Smooth muscle cell of the brain vasculature (primary cell): ENCODE data around the gene ATP6V1E1.
"Not testable (repeated sequence)": the region's sequence is repeated elsewhere in the genome, so short reads cannot be mapped to it uniquely, and the experiment has no call there.

Source experiments
- DNase-seq: peaks from one replicate; pipeline ENCODE4 v3.0.0-alpha.2; 2012; ENCODE audit warnings: low read depth, low spot score

The ATP6V1E1 gene

DNA sequence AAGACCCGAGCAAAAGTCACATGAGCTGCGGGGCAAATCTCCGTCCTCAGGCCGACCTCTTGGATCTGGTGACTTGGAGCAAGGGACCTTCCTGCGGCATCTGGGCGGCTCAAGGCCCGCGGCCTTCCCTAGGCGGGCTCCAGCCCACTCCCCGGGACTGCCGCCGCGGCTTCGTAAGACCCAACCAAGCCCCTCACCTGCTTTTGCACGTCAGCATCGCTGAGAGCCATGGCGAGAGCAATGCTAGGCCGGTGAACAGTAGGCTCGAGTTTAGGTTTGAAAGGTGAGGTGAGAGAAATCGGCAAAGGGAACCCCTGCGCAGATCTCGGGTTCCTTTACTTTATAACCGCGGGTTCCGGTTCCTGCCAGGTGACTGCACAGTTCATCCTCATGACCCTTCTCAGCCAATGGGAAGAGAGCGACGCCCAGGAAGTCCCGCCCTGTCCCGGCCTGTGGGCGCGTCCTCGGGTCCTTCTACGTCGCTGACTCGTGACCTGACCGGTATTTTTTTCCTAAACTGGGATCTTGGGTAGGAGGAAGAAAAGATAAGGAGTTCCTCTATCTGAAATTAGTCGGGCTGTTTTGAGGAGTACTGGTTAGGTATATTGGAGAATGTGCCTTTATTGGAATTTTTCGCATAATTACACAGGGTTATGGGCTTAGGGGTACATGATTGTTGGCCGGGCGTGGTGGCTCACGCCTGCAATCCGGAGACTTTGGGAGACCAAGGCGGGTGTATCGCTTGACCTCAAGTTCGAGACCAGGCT, at the start of gene ATP6V1E1:
Gene ATP6V1E1 (minus strand): TSS at position 344 of the 767 bp plus-strand sequence. CDS start 114 bp downstream, at position 230.
- peak; percentile 94 for DNase-seq

DNA sequence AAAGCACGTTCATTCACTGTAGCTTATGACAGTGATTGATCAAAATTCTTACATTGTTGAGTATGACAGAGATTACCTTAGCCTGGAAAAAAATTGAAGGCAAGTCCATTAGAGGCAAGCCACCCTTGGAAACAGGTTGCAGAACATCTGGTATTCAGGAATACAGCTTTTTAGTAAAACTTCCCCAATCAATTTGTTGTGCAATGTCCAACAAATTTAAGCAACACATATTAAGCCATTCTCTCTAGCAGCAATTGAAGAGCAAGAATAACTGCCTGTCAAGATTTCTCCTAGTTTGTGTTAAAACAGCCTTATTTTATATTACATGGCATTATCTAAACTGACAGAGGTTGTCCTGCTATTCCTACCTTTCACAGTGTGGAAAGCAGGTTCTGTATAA, 47.0 kb upstream of the ATP6V1E1 start:
- DNase-seq = no peak

DNA sequence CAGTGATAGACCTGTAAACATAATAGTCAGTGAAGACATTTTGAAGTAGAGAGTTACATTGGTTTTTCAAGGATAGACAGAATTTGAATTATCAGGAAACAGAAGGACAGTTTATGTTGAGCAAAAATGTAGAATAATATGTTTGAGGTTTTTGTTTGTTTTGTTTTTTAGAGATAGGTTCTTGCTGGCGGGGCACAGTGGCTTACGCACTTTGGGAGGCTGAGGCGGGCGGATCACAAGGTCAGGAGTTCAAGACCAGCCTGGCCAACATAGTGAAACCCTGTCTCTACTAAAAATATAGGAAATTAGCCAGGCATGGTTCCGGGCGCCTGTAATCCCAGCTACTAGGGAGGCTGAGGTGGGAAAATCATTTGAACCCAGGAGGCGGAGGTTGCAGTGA, 45.6 kb upstream of the ATP6V1E1 start:
- no peak for DNase-seq

DNA sequence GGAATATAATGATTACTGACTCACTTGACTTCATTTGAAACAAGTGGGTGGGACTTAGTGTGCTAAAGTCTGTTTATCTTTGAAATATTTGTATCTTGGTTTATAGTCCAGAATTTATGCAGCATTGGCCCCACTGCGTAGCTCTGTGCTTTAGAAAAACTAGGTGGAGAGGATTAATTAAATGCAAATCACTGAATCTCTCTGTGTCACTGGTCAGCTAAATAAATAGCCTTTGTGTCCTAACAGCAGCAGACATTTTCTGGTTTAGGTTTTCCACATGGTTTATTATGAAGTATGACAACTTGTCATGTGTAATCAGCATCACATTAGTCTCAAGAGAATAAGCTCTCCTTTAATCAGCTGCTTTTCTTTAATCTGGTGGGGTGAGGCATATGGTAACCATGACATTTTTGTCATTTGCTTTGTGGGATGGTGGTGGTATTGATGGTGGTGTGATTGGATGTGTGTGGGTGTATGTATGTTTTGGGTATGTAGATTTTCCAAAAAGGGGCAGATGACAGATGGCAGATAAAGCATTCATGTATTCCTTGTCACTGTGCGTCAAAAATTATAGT, 44.0 kb upstream of the ATP6V1E1 start:
- DNase-seq = no peak

DNA sequence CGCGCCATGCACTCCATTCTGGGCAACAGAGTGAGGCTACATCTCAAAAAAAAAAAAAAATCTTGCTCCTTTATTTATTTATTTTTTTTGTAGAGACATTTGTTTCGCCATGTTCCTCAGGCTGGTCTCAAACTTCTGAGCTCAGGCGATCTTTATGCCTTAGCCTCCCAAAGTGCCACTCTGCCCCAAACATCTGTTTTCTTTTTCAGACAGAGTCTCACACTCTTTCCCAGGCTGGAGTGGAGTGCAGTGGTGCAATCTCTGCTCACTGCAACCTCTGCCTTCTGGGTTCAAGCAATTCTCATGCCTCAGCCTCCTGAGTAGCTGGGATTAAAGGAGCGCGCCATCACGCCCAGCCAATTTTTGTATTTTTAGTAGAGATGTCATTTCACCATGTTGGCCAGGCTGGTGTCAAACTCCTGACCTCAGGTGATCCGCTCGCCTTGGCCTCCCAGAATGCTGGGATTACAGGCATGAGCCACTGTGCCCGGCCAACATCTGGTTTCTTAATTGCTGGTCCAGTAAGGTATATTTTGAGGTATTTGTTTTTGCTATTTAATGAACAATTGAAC, 43.1 kb upstream of the ATP6V1E1 start:
- not testable (repeated sequence) for DNase-seq

DNA sequence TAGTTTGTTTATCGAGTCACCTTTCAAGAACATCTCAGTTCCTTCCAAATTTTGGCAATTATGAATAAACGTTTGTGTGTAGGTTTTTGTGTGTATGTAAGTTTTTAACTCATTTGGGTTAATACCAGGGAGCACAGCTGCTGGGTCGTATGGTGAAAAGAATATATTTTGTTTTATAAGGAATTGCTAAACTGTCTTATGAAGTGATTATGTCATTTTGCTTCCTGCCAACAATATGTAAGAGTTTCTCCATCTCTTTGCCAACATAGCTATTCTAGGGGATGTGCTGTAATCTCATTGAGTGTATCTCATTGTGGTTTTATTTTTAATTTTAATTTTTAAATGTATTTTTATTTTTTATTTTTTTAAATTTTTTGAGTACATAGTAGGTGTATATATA, 37.3 kb upstream of the ATP6V1E1 start:
- no peak for DNase-seq

DNA sequence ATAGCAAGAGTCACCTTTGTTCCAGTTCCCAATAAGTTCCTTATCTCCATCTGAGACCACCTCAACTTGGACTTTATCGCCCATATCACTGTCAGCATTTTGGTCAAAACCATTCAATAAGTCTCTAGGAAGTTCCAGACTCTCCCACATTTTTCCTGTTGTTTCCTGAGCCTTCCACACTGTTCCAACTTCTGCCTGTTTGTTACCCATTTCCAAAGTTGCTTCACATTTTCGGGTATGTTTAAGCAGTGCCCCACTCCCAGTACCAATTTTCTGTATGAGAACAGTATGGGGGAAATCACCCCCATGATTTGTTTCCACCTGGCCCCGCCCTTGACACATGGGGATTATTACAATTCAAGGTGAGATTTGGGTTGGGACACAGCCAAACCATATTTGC, 36.7 kb upstream of the ATP6V1E1 start:
- DNase-seq = no peak

DNA sequence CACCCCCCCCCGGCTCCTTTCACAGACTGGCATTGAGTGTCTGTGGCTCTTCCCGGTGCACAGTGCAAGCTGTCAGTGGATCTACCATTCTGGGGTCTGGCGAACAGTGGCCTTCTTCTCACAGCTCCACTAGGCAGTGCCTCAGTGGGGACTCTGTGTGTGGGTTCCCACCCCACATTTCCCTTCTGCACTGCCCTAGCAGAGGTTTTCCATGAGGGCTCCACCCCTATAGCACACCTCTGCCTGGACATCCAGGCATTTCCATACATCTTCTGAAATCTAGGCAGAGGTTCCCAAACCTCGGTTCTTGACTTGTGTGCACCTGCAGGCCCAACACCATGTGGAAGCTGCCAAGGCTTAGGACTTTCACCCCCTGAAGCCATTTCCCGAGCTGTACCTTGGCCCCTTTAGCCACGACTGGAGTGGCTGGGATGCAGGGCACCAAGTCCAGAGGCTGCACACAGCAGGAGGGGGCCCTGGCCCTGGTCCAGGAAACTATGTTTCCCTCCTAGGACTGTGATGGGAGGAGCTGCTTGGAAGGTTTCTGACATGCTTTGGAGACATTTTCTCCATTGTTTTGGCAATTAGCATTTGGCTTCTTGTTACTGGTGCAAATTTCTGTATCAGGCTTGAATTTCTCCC, 36.0 kb upstream of the ATP6V1E1 start:
- DNase-seq = no peak

DNA sequence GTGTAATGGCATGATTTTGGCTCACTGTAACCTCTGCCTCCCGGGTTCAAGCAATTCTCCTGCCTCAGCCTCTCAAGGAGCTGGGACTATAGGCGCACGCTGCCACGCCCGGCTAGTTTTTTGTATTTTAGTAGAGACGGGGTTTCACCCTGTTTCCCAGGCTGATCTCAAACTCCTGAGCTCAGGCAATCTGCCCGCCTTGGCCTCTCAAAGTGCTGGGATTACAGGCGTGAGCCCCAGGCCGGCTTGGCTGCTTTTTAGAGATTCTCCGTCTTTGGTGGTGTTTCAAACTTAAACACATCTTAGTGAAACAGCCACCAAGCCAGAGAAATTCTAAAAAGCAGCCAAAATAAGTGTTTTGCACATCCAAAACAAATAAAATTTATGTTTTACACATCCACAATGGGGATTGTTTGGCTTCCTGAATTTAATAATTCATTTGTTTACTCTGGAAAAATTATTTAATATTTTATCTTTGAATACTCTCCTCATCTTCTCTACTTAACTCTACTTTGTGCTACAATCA, 28.4 kb upstream of the ATP6V1E1 start:
- no peak for DNase-seq

DNA sequence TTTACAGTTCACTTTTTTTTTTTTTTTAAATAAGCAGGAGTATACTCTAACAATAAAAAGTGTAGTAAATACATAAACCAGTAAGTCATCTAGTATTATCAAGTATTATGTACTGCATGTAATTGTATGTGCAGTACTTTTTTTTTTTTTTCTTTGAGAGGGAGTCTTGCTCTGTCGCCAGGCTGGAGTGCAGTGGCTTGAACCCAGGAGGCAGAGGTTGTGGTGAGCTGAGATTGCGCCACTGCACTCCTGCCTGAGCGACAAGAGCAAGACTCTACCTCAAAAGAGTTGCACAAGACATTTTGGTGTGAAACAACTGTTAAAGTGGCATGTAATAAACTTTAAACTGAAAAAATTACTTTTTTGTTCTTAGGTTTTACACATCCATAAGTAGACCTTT, 26.7 kb upstream of the ATP6V1E1 start:
- no peak for DNase-seq

DNA sequence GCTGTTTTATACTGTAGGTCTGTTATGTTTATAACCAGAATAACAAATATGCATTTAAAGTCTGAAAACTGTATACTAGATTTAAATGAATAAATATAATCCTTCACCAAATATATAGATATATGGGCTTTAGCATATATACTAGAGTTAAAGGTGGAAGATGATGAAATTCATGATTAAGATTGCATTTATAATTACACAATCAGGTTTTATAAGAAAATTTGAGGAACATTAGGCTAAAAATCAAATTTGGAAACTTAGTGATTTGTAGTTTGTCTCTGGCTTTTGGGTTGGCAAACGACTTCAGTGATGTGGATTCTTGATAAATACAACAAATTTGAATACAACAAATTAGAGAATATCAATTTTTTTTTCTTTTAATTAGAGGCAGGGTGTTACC, 20.0 kb upstream of the ATP6V1E1 start:
- no peak for DNase-seq

DNA sequence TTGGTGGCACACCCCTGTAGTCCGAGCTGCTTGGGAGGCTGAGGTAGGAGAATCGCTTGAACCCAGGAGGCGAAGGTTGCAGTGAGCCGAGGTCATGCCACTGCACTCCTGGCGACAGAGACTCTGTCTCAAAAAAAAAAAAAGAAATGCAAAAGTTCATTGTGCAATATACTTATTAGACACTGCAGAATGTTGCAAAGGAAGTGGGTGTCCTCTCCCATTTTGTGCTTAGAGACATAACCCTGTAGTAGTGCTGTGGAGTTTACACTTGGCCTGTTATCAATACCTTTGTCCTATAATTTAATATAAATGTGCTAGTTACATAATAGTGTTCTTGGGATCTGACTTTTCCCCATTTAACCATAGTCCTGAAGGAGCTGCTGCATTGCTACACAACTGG, 19.4 kb upstream of the ATP6V1E1 start:
- DNase-seq = no peak

DNA sequence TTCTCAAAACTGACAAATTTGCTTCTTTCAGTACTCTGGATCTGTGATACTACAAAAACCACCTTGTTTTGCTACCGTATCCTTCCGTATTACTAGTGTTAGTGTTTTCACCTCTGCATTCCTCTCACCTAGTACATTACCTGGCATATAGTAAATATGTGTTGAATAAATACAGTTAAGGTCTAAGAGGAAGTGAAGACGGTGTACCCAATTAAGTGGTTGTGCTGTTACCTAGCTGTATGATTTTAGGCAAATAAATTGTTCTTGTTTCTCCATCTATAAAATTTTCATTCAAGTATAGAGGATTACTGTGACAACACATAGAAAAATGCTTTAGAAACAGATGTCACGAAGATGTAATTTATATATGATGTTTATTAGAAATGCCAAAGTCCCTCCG, 18.9 kb upstream of the ATP6V1E1 start:
- no peak for DNase-seq

DNA sequence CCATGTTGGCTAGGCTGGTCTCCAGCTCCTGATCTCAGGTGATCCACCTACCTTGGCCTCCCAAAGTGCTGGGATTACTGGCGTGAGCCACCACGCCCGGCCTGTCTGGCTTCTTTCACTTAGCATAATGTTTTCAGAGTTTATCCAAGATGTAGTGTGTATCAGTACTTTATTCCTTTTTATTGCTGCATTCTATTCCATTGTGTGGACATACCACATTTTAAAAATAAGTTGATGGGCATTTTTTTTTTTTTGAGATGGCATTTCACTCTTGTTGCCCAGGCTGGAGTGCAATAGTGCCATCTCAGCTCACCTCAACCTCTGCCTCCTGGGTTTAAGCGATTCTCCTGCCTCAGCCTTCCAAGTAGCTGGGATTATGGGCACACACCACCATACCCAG, 13.8 kb upstream of the ATP6V1E1 start:
- not testable (repeated sequence) for DNase-seq

DNA sequence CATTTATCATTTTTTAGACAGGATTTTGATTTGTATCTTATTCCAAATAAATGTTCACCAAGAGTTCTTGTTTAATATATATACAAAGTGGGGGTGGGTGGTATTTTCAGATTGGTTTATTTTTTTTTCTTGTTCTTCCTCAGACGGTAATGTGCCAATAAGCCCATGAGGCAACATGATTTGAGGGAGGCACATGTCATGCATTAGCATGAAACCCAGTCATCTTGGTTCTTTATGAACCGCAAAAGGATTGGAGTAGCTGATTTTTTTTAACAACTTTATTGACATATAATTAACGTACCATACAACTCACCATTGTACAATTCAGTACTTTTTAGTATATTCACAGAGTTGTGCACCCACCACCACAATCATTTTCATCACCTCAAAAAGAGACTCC, 12.7 kb upstream of the ATP6V1E1 start:
- DNase-seq = no peak

DNA sequence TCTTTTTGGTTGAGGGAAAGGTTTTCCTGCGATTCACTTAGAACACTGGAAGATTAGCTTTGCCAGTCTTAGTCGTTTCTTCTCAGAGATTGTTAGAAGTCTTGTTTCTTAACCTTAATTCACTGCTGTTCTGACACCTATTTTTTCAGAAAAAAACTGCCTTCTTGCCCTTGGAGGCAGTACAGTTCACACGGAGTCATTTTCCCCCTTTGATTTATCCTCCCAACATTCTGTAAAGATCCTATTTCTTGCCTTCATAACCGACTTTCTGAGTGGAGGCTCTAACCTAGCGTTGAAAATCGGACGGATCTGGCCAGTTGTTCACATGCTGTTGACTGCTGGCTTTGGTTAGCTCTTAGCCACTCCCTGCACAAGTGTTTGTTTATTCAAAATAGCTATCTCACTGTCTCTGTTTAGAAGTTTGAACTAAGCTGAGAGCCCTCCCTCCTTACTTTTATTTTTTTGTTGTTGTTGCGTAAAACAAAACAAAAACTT, 10.7 kb upstream of the ATP6V1E1 start:
- peak; percentile 24 for DNase-seq

DNA sequence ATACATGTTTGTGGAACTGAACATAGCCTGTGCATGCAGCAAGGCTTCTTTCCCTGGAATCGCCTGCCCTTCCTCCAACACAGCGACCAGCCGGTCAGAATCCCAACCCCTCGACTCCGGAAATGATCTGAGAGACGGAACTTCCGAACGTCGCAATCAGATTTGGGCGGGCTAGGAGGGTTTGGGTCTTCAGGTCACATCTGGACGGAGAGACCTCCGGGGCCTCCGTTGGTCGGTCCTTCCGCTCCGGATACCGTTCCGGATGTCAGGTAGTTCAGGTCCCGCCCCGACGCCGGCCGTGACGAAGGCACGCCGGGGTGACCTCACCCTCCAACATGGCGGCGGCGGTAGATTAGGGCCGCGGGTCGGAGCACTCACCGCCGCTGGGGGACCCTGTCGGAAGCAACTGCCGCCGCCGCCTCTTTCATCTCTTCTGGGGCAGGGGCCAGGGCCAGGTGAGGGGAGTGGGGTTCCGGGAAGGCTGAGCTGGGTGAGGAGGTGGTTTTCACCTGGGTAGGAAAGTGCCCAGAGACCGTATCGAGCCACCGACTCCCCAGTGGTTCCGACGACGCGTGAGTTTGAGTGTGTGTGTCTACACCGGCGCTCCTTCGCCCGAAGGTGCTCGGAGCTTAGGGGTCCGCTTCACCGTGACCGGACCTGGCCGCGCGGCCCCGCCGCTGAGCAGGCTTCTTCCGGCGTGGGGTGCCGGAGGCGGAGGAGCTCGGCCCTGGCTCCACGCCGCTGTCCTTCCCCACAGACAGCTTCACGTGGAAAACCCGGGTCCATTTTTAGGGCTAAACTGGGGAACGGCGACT, 10.1 kb upstream of the ATP6V1E1 start, which contains the start of gene BCL2L13:
Gene BCL2L13 (plus strand): TSS at position 326 of the 815 bp plus-strand sequence. CDS start 16,955 bp downstream, outside the sequence.
- DNase-seq = peak; percentile 69

DNA sequence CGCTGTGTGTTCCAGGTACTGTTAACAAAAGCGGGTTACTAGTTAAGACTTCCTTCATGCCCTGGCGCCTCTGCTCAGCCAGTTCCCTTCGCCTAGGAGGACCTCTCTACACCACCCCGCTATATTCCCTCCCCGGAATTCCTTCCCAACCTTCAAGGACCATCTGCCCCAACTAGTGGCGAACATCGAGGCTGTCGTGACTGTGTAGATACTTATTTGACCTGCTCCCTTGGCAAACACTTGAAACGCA, 9.6 kb upstream of the ATP6V1E1 start:
- DNase-seq = no peak

DNA sequence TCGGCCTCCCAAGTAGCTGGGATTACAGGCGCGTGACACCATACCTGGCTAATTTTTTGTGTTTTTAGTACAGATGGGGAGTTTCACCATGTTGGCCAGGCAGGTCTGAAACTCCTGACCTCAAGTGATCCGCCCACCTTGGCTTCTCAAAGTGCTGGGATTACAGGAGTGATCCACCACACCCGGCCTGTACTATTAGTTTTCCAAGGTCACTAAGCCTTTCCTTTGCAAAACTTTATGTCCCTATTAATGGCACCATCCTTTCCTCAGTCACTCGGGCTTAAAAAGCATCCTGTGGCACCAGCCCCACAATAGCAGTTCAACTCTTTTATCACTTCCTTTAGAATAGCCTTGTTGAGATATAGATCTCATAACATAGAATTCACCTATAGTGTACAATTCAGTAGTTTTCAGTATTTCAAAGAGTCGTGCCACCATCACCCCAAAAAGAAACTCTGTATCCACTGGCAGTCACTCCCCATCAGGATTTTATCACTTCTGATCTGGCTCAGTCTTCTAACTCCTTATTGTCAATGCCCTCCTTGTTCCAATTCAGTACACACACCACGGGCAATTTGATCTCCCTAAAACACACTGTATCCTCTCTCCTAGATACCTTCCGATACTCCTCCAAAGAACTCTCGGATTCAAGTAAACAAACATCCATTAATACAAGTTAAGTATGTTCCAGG, 9.1 kb upstream of the ATP6V1E1 start:
- no peak for DNase-seq

DNA sequence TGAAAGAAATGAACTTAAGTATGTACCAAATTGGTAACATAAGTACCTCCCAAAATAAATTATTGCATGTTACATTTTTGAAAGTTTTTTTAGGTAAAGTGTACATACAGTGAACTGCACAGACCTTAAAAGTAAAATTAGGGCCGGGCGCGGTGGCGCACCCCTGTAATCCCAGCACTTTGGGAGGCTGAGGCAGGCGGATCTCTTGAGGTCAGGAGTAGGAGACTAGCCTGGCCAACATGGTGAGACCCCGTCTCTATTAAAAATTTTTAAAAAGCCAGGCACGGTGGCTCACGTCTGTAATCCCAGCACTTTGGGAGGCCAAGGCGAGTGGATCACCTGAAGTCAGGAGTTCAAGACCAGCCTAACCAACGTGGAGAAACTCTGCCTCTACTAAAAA, 8.3 kb upstream of the ATP6V1E1 start:
- not testable (repeated sequence) for DNase-seq

DNA sequence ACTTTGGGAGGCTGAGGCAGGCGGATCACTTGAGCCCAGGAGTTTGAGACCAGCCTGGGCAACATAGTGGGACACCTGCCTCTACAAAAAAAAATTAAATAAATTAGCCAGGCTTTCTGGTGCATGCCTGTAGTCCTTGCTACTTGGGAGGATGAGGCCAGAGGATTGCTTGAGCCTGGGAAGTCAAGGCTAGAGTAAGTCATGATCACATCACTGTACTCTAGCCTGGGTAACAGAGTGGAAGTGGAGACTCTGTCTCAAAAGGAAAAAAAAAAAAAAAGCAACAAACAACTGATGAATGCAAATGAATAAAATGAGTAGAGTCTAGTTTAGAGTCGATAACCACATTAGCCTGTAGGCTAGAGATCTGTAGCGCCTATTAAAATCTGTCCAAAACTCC, 6.1 kb upstream of the ATP6V1E1 start:
- DNase-seq = no peak
